HCT116 (cell line): ENCODE data around the gene PSMG3.

Experiments used
- CTCF ChIP-seq, 3 experiments: fragments of 200-600 bp in 1 of 3; sonication (generic) in 1 of 3; IDR thresholded peaks in 2 of 3; conservative IDR thresholded peaks in 1 of 3; 2 replicates each; pipeline ENCODE4 v1.5.1; 2012 to 2017; ENCODE audit warnings: low read depth in 2 of 3, low read length in 2 of 3, antibody characterized with exemption in 1 of 3, borderline replicate concordance in 1 of 3, control low read depth in 1 of 3, mild to moderate bottlenecking in 1 of 3, mixed read lengths in 1 of 3, mixed run types in 1 of 3, moderate library complexity in 1 of 3; ENCODE audit not compliant: insufficient read depth in 1 of 3
- SP1 ChIP-seq: IDR thresholded peaks from 2 replicates; pipeline ENCODE4 v1.6.1; 2012; ENCODE audit warnings: low read depth

GRCh38 chr7:1609023-1609422, 39.2 kb upstream of the PSMG3 start:
- no peak for TF ChIP-seq CTCF (IDR thresholded peaks at IDR 0.05 in 2 of 3, conservative IDR thresholded peaks at IDR 0.05 in 1 of 3; ENCODE audit: borderline replicate concordance in 1 of 3, insufficient read depth in 1 of 3, low read depth in 2 of 3, low read length in 2 of 3)
- no peak for TF ChIP-seq SP1
